GM13976 (cell line): ENCODE data around the gene USP12.
"Not testable (repeated sequence)": the region's sequence is repeated elsewhere in the genome, so short reads cannot be mapped to it uniquely, and the experiment has no call there.

Experiments
- DNase-seq: peaks from one replicate; pipeline ENCODE4 v3.0.0; 2012; ENCODE audit warnings: low spot score
- CTCF ChIP-seq: IDR thresholded peaks from 2 replicates; pipeline ENCODE4 v1.5.1; 2012; ENCODE audit warnings: borderline replicate concordance, mild to moderate bottlenecking; ENCODE audit not compliant: insufficient read depth; ENCODE audit errors: extremely low read depth, missing control alignments, control extremely low read depth
- in situ Hi-C: fragments of 300-500 bp; cut with MboI; formaldehyde crosslinking; loops from one replicate; pipeline ENCODE4 v1.12.0; 2022; ENCODE audit warnings: low sequenced_read_pairs, mixed read lengths, inconsistent platforms; ENCODE audit not compliant: unreplicated experiment

Gene USP12

GRCh38 chr13:27080018-27080948, 91.3 kb downstream of the USP12 start:
- in situ Hi-C loops = no loop called here
- DNase-seq = no peak
- no peak for TF ChIP-seq CTCF

GRCh38 chr13:27079421-27079958, 92.1 kb downstream of the USP12 start:
- no peak for TF ChIP-seq CTCF
- no peak for DNase-seq
- in situ Hi-C loops = no loop called here

GRCh38 chr13:27077451-27077850, 94.2 kb downstream of the USP12 start:
- no peak for DNase-seq
- TF ChIP-seq CTCF = no peak
- in situ Hi-C loops = no loop called here

GRCh38 chr13:27076421-27076820, 95.2 kb downstream of the USP12 start:
- TF ChIP-seq CTCF = no peak
- DNase-seq = no peak
- in situ Hi-C loops = no loop called here

GRCh38 chr13:27073186-27073585, 98.4 kb downstream of the USP12 start:
- in situ Hi-C loops = no loop called here
- TF ChIP-seq CTCF = no peak
- no peak for DNase-seq

- DNase-seq, in situ Hi-C loops: not testable (repeated sequence)
Measured at GRCh38 chr13:27066123-27066522, 105.5 kb downstream of the USP12 start.

GRCh38 chr13:27065582-27065981, 106.0 kb downstream of the USP12 start:
- in situ Hi-C loops = no loop called here
- DNase-seq = no peak
- no peak for TF ChIP-seq CTCF
